HG02885 (cell line): Measurements from ENCODE around the gene SGK1.
"Not testable (repeated sequence)": the region's sequence is repeated elsewhere in the genome, so short reads cannot be mapped to it uniquely, and the experiment has no call there.

Source experiments
- ATAC-seq: cut with Tn5 transposase; IDR thresholded peaks from one replicate; pipeline ENCODE4 v1.9.1; 2021; ENCODE audit warnings: mild to moderate bottlenecking; ENCODE audit not compliant: unreplicated experiment, poor library complexity

SGK1 gene

DNA sequence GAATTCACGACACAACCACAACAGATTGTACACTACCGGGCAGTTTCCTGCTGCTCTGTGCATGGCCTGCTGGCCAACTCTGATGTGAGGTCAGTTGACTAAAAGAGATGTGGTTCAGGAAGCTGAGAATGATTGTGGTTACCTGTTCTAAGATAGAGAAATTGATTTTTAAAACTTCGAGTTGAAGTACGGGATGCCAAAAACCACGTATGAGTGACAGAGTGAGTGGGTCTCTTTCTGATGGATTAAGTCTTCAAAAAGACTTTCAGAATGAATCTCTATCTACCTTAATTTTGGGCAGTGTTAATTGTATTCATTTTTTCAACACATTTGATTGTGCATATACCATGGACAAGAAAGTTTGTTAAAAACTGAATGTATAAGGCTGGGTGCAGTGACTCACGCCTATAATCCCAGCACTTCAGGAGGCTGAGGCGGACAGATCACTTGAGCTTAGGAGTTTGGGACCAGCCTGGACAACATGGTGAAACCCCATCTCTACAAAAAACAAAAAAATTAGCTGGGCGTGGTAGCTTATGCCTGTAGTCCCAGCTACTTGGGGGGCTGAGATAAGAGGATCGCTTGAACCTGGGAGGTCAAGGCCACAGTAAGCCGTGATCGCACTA lies 121.2 kb downstream of the SGK1 start:
- peak; percentile 78 for ATAC-seq

DNA sequence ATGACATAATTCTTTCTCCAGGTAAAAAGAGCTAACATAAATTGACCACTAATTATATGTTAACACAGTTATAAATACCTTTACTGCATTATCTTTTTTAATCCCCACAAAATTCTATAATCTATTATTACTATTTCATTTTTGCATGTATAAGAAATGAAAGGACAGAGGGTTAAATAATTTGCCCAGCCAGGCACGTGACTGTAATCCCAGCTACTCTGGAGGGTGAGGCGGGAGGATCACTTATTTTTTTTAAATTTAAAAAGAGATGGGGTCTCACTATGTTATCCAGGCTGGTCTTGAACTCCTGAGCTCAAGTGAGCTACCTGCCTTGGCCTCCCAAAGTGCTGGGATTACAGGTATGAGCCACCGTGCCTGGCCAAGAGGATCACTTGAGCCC lies 121.9 kb downstream of the SGK1 start:
- ATAC-seq = no peak

DNA sequence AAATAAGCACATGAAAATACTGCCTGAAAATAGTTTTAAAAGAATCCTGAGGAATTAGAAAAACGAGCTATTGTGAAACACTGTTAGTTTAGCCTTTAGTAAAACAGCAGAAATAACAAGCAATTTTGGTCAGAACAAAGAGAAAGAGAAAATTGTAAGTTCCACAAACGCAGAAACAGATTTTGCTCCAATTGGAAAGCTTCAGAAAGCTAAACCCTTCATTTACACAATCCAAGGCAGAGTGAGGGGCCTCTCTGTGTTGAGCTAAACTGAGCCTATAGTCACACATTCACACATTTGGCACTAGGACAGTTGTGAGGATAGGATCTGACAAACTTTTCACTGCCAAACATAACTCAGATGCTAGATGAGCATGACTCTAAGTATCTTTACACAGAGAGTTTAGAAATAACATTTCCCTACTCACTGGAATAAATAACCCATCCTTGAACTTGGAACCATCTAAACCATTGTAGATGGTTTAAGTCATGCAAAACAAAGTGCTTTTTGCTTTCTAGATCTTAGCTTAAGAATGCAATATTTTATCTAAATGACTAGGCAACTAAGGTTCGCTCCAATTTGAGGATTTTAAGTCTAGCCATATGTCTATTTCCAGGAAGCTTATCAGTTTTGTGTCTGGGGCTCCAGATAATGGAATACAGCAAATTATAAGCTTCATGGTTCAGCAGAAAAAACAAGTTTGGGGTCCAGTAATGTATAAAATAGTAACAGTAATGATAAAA lies 122.6 kb downstream of the SGK1 start:
- no peak for ATAC-seq

DNA sequence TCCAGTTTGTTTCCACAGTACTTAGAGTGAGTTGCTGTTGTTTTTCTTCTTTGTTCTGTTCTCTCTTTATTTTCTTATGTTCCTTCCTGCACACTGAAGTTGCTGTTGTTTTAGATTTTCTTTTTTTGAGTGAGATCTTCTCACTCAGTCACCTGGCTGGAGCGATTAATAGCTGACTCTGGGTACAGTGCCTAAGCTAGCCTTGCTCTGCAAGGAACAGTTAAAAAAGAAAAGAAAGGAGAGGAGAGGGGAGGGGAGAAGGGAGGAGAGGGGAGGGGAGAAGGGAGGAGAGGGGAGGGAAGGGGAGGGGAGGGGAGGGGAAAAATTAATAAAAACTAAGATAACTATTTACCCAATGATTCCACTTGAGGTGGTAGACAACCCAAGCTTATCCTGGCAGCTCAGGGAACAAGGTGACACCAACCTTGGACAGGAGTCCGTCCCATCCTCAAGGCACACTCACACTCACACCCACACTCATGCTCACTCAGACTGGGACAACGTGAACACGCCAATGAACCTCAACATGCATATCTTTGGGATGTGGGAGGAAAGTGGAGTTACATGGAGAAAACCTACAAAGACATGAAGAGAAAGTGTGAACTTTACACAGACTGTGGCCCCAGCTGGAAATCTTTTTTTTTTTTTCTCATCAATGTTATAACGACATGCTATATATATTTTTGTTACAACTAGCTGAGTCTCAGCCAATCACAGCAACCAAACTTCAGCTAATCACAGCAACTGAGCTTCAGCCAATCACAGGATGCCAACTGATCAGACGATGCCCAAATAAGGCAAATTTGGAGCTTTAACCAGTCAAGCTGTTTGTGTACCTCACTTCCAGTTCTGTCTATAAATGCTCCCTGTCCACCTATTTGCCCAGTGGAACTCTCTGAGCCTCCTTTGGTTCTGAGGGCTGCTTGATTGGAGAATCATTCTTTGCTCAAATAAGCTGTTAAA lies 124.1 kb downstream of the SGK1 start:
- ATAC-seq = no peak

DNA sequence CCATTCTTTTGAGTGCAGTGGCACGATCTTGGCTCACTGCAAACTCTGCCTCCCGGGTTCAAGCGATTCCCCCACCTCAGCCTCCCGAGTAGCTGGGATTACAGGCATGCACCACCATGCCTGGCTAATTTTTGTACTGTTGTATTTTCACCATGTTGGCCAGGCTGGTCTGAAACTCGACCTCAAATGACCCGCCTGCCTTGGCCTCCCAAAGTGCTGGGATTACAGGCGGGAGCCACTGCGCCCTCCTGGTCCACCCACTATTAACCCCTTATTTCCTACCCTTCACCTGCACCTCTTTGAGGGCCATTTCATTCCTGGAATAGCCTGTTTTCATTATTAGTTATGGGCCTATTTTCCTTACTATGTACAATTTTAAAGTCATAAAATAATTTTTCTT lies 125.3 kb downstream of the SGK1 start:
- not testable (repeated sequence) for ATAC-seq

DNA sequence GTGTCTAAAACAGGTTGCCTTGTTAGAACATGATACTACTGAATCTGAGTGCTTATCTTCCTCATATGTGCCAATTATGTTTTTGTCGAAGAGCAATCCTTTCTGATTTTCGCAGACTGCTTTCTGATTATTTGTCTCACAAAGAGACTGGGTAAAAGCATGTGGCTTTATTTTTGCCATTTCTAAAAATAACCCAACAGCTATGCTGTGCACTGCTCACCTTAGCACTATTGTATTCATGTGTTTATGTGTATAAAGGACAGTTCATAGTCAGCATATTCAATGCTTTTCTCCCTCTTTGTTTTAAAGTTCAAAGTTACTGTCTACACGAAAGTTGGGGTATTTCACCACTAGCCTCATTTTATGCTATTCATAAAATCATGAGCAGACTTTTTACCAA lies 127.0 kb downstream of the SGK1 start:
- ATAC-seq = no peak

DNA sequence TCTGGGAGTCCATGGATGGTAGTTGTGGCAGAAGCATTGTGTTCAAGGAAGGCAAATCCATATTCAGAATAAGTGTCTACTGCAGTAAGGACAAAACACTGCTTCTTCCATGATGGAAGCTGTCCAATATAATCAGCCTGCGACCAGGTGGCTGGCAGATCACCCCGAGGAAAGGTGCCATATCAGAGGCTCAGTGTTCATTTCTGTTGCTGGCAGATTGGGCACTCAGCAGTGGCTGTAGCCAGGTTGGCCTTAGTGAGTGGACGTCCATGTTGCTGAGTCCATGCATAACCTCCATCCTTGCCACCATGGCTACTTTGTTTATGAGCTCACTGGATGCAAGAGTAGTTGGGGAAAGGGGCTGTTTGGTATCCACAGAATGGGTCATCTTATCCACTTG lies 130.2 kb downstream of the SGK1 start:
- ATAC-seq = no peak

DNA sequence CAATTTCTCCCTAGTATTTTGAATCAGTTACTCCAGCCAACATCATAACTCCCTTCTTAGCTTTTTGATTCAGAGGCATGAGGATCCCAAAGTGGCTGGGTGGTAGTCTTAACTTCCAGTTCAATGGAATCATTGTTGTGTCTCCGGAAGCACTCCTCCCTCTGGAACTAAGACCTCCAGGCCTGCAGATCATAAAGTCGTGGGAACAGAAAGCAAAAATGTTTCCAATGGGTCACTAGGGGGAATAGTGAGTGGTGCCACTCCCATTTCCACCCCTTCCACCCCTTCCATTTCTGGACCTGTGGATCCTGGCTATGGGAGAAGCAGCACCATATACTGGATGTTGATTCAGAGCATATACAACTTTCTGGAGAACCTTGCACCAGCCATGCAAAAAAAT lies 130.8 kb downstream of the SGK1 start:
- no peak for ATAC-seq

DNA sequence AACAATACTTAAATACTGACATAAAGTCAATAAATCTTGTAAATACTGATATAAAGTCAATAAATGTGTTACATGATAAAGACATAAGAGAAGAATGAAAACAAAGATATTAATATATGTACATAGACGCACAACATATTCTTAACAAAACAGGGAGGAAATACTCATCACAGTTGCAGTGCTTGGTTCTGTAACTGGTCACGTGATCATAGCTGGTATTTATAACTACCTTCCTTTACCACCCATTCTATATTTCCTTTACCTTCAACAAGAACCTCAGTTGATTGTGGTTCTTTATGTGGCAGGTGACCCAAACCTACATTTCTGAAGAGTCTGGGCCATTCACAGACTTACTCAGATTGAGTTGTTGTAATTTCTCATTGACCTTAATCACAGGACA lies 131.6 kb downstream of the SGK1 start:
- ATAC-seq = no peak

DNA sequence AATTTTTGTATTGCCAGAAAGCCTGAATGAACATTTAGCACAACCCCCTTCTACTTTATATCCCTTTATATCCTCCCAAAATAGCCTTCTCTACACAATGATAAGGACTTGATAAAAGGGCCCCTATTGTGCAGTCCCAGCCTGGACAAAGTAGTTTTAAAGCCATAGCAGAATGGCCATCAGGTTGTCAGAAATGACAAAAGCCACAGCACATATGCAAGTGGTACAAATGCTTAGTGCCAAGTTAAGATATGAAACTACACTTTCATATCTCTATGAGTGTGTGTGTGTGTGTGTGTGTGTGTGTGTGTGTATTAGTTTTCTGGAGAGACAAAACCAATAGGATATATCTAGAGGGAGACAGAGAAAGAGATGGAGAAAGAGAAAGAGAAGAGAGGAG lies 132.6 kb downstream of the SGK1 start:
- ATAC-seq = no peak

DNA sequence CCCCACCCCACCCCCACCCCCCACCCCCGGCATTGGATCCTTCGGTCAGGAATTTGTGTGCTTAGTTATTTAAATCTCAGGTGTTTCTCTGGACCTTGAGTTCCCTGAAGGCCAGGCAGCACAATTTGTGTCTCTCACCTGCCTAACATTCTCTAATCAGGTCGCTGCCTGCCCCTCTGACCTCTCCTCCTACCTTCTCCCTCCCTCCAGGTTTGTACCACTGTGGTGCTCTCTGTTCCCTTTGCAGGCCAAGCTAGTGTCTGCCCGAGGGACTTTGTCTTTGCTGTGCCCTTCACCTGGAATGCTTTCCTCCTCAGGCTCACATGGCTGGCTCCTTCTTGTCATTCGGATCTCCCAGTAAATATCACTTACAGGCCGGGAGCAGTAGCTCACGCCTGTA lies 134.1 kb downstream of the SGK1 start:
- ATAC-seq = no peak

DNA sequence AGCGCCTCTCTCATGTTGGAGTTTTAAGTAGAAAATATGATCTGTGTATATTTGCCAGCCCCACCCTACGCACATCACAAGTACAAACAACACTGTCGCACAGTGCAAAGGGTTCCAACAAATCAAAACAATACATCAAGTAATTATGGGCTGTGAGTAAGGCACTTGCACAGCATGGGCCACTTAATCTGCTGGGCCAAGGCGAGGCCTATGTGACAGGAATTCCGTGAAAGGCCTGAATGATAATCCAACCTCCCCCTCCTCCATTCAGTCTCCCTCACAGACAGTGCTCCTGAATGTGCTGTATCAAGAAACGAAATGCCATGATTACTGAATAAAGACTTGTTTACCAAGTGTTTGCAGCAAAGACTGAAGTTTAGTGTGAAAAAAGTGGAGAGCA lies 135.4 kb downstream of the SGK1 start:
- ATAC-seq = no peak

DNA sequence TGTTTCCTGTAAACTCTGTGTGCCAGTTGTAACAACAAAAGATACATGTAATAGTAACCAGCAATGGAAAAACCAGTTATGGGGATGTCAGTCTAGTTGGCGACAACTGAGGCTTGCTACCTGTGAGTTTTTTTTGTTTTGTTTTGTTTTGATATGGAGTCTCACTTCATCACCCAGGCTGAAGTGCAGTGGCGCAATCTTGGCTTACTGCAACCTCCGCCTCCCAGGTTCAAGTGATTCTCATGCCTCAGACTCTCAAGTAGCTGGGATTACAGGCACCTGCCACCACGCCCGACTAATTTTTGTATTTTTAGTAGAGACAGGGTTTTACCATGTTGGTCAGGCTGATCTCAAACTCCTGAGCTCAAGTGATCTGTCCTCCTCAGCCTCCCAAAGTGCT lies 136.2 kb downstream of the SGK1 start:
- ATAC-seq = not testable (repeated sequence)

DNA sequence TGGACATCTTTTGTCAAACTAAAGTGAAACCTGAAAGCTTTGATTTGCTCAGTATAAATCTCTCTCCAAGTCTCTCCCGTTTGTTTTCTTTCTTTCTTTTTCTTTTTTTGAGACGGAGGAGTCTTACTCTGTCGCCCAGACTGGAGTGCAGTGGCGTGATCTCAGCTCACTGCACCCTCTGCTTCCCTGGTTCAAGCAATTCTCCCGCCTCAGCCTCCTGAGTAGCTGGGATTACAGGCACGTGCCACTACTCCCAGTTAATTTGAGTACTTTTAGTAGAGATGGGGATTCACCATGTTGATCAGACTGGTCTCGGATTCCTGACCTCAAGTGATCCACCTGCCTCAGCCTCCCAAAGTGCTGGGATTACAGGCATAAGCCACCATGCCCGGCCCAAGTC lies 136.7 kb downstream of the SGK1 start:
- ATAC-seq = not testable (repeated sequence)

DNA sequence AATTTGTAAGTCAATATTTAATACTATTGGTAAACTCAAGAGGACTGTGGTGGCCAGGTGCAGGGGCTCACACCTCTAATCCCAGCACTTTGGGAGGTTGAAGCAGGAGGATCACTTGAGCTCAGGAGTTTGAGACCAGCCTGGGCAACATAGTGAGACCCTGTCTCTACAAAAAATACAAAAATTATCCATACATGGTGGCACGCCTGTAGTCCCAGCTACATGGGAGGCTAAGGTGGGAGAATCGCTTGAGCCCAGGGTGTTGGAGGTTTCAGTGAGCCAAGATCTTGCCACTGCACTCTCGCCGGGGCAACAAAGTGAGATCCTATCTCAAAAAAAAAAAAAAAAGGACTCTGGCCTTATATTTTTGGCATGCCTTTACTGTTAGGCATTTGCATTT lies 137.4 kb downstream of the SGK1 start:
- ATAC-seq = not testable (repeated sequence)

DNA sequence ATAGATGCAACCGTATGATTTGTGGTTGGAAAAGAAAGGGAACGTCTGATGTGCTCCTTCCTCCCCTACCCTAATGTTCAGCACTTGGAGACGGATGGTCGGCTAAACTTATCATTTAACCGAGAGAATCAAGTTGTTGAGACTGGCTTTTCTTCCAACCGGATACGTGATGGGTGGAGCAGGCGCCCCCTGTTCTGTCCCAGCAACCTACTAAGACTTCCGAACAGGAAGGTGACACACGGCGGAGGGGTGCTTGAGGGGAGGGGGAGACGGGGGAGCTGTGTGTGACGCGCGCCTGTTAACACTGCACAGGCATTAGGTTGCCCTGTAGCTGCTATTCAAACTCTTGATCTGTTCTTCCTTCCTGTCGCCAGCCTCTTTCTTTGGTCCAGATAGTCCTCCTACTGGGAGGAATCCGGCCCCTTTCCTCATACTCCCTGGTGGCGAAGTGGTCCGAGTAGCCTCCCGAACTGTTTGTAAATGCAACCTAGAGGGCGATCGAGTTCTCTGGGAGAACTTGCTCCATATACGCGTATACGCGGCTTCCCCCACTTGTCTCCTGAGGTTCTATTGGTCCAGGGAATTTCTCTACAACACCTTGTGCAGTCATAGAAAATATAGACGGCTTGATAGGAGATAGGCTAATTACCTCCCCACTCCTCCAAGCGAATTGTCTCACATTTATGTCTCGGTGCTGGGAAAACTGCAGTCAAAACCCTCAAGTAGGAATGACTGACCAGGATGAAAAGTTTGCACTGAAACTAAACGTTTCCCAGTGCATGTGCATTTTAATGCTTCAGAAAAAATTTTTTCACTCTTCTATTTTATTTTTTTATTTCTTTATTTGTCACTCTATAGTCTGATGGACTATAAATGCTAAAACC lies 139.5 kb downstream of the SGK1 start:
- no peak for ATAC-seq

DNA sequence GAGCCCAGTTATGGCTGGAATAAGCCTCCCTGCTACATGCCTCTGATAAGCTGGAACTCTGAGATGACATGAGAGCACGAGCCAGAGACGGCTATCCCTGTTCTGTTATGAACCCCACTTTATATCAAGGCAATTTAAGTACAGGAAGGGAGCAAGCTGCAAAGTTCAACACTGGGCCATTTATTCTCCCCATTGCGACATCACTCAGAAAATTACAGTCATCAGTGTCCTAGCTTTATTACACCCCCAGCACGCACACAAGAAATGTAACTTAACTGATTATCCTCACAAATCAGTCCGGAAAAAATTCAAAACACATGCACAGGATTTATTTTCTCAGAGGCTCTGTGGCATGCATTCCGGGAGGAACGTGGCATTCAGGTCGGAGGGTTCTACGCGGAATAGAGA lies 140.2 kb downstream of the SGK1 start:
- ATAC-seq = no peak

DNA sequence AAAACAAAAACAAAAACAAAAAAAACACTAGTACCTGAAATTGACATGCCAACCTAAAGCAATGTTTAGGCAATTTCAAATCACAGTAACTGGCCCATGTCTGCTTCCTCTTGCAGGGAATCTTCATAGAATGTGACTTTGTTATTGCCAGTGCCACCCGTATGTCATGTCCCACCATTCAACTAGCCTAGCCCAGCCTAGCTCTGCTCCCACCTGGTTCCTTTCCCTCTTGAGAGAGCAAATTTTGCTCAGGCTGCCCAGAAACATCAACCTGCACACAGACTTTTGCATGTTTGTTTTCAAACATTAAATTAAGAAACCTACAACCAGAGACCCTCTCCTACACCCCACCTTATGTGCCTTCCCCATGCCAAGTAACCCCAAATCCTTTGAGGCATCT lies 140.7 kb downstream of the SGK1 start:
- no peak for ATAC-seq

DNA sequence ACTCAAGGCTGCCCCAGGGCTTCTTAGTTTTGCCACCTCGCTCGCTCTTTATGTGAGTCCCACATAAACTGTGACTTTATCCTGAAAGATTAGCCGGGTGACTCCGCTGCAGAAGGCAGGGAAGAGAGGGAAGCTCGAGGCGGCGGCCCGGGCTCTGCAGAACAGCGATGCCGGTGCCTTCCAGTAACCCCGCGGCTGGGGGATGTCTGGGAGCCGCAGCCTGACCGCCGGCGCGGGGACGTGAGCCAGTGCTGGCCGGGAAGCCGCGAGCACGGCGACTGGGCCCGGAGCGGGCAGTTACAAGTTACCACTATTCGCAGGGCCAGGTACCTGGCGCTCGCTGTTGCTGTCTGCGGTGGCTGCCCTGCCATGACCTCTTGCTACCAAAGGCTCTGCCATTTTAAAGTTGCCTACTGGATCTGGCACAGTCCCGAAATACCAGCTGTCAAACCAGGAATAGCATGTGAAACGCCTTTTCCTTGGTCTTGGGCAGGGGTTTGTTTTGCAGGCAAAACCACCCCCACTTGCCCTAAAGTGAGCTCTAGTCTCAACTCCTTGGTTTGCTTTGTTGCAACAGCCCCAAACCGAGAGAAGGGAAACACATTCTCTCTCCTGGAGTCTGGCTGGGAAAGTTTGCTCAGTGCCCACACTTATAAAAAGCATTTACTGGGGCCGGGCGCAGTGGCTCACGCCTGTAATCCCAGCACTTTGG lies 141.5 kb downstream of the SGK1 start:
- ATAC-seq = no peak
